HepG2 (cell line): ENCODE measurements around the gene GPR155. TPM values are rescaled to one million over a fixed set of nuclear protein-coding genes. Genes with fewer than 3 reads are reported as not detected.

Experiments used
- BATF2 ChIP-seq: sonication (generic); formaldehyde crosslinking; IDR thresholded peaks from 2 replicates; pipeline ENCODE4 v1.8.0; 2022; ENCODE audit warnings: mild to moderate bottlenecking, missing genetic modification reagents, moderate library complexity
- CENPBD1 ChIP-seq: sonication (generic); formaldehyde crosslinking; IDR thresholded peaks from 2 replicates; pipeline ENCODE4 v1.8.0; 2022; ENCODE audit warnings: missing genetic modification reagents, low read depth, mild to moderate bottlenecking, borderline replicate concordance
- HMG20A ChIP-seq: IDR thresholded peaks from 2 replicates; pipeline ENCODE4 v1.6.1; 2016; ENCODE audit warnings: borderline replicate concordance
- MTERF4 ChIP-seq: sonication (generic); formaldehyde crosslinking; IDR thresholded peaks from 2 replicates; pipeline ENCODE4 v1.8.0; 2023; ENCODE audit warnings: mild to moderate bottlenecking, missing genetic modification reagents
- MTF2 ChIP-seq: sonication (generic); formaldehyde crosslinking; IDR thresholded peaks from 2 replicates; pipeline ENCODE4 v1.5.0; 2020; ENCODE audit warnings: missing genetic modification reagents, borderline replicate concordance
- MXD4 ChIP-seq: IDR thresholded peaks from 2 replicates; pipeline ENCODE4 v1.6.1; 2016; ENCODE audit warnings: mild to moderate bottlenecking, missing biosample characterization, missing genetic modification reagents
- POLR2G ChIP-seq: fragments of 200-400 bp; formaldehyde crosslinking; IDR thresholded peaks from 2 replicates; pipeline ENCODE4 v1.6.1; 2018; ENCODE audit warnings: mild to moderate bottlenecking, low read depth, low read length, moderate library complexity
- RBM39 ChIP-seq: fragments of 200-400 bp; formaldehyde crosslinking; IDR thresholded peaks from one replicate; pipeline ENCODE4 v1.6.1; 2018; ENCODE audit warnings: antibody characterized with exemption, mild to moderate bottlenecking, low read depth, low read length; ENCODE audit not compliant: poor library complexity, severe bottlenecking
- RCOR2 ChIP-seq: IDR thresholded peaks from 2 replicates; pipeline ENCODE4 v1.6.1; 2016; ENCODE audit warnings: missing biosample characterization, missing genetic modification reagents
- SKI ChIP-seq: fragments of 450-650 bp; IDR thresholded peaks from one replicate; pipeline ENCODE4 v1.6.1; 2018; ENCODE audit warnings: mild to moderate bottlenecking; ENCODE audit not compliant: partially characterized antibody
- SMAD9 ChIP-seq: sonication (generic); formaldehyde crosslinking; IDR thresholded peaks from 2 replicates; pipeline ENCODE4 v1.5.1; 2020; ENCODE audit warnings: mild to moderate bottlenecking, missing genetic modification reagents
- SMARCC2 ChIP-seq: fragments of 450-650 bp; IDR thresholded peaks from 2 replicates; pipeline ENCODE4 v1.6.1; 2017; ENCODE audit warnings: antibody characterized with exemption, mild to moderate bottlenecking
- SMC3 ChIP-seq: IDR thresholded peaks from 2 replicates; pipeline ENCODE4 v1.6.1; 2011; ENCODE audit warnings: low read length, improper control_type of control experiment
- TFE3 ChIP-seq: IDR thresholded peaks from 2 replicates; pipeline ENCODE4 v1.6.1; 2016
- TIGD3 ChIP-seq: sonication (generic); formaldehyde crosslinking; IDR thresholded peaks from 2 replicates; pipeline ENCODE4 v1.5.1; 2020; ENCODE audit warnings: mild to moderate bottlenecking, missing genetic modification reagents, borderline replicate concordance
- ZBTB4 ChIP-seq: sonication (generic); formaldehyde crosslinking; IDR thresholded peaks from 2 replicates; pipeline ENCODE4 v1.4.0; 2020; ENCODE audit warnings: missing genetic modification reagents, mild to moderate bottlenecking, borderline replicate concordance
- ZNF484 ChIP-seq: sonication (generic); formaldehyde crosslinking; IDR thresholded peaks from 2 replicates; pipeline ENCODE4 v1.5.1; 2020; ENCODE audit warnings: mild to moderate bottlenecking, low read depth, missing genetic modification reagents, borderline replicate concordance
- ZNF558 ChIP-seq: sonication (generic); formaldehyde crosslinking; IDR thresholded peaks from 2 replicates; pipeline ENCODE4 v1.9.0; 2022; ENCODE audit warnings: mild to moderate bottlenecking, missing genetic modification reagents, borderline replicate concordance
- ZNF576 ChIP-seq: sonication (generic); formaldehyde crosslinking; IDR thresholded peaks from 2 replicates; pipeline ENCODE4 v1.4.0; 2020; ENCODE audit warnings: mild to moderate bottlenecking, missing genetic modification reagents
- ZNF605 ChIP-seq: sonication (generic); formaldehyde crosslinking; IDR thresholded peaks from 2 replicates; pipeline ENCODE4 v1.8.0; 2022; ENCODE audit warnings: mild to moderate bottlenecking, missing genetic modification reagents
- ZNF619 ChIP-seq: sonication (generic); formaldehyde crosslinking; IDR thresholded peaks from 2 replicates; pipeline ENCODE4 v1.4.0; 2020; ENCODE audit warnings: mild to moderate bottlenecking, missing genetic modification reagents
- ZNF772 ChIP-seq: sonication (generic); formaldehyde crosslinking; IDR thresholded peaks from 2 replicates; pipeline ENCODE4 v1.5.0; 2020; ENCODE audit warnings: mild to moderate bottlenecking, missing genetic modification reagents
- polyA plus RNA-seq, 8 experiments: library from polyadenylated mRNA; depleted of rRNA in 3 of 8; stranded (reverse) in 7 of 8; unstranded in 1 of 8; fragments of >200 nt; fragmentation: Illumina TruSeq in 4 of 8; extraction: Trizol in 4 of 8; gene quantifications; 2 replicates each; pipeline versions ENCODE4 v1.2.1 to v1.2.3, GENCODE V29; 2011 to 2016; ENCODE audit warnings: low read depth in 4 of 8, missing spikeins in 1 of 8, mixed read lengths in 1 of 8; ENCODE audit not compliant: insufficient read depth in 1 of 8
- total RNA-seq, 5 experiments: library from RNA; depleted of rRNA; stranded (reverse); fragments of >200 nt; fragmentation: Illumina TruSeq; extraction: Trizol; gene quantifications; 2 replicates each; pipeline ENCODE4 v1.2.3, GENCODE V29; 2016; ENCODE audit warnings: low read depth in 1 of 5

Gene GPR155
- total and polyA plus RNA-seq, 2 of the 13 experiments (the other 11 are each of a cell fraction or from before 2014, with no cell fraction given), result 0.15 to 0.49 TPM

- TF ChIP-seq TFE3 (CRISPR knock-in tag) (no peak), ZNF619 (no peak), POLR2G (no peak), ZNF605 (0 out of 2 replicates have a peak, but pooled peaks have one; percentile 0), RCOR2 (CRISPR knock-in tag) (no peak), MXD4 (CRISPR knock-in tag) (no peak), TIGD3 (CRISPR knock-in tag) (no peak), ZNF772 (CRISPR knock-in tag) (no peak), SMC3 (no peak), ZNF576 (CRISPR knock-in tag) (no peak), MTF2 (no peak), ZBTB4 (CRISPR knock-in tag) (0 out of 2 replicates have a peak, but pooled peaks have one; percentile 58), BATF2 (CRISPR knock-in tag) (no peak), CENPBD1 (CRISPR knock-in tag) (no peak), SMAD9 (no peak), ZNF484 (CRISPR knock-in tag) (no peak), RBM39 (no peak), MTERF4 (CRISPR knock-in tag) (no peak), ZNF558 (CRISPR knock-in tag) (no peak), SKI (no peak), HMG20A (CRISPR knock-in tag) (no peak), SMARCC2 (no peak)
Measured at GRCh38 chr2:174486563-174487107, at the start of gene GPR155 (continued).
